Neuronal stem cell (in vitro differentiated cells): ENCODE results near the gene ETS1.

ENCODE experiments used
- DNase-seq: peaks from one replicate; pipeline ENCODE4 v3.0.0-alpha.2; 2013; ENCODE audit warnings: low spot score
- H2AFZ ChIP-seq: one replicate; pipeline ENCODE4 v1.6.1; 2013; ENCODE audit warnings: mild to moderate bottlenecking, low read length, inconsistent platforms
- H2AK5ac ChIP-seq: 2 replicates; pipeline ENCODE4 v1.6.1; 2013; ENCODE audit warnings: low read depth, mild to moderate bottlenecking, inconsistent platforms, low read length, moderate library complexity, mixed read lengths
- H2BK120ac ChIP-seq: 2 replicates; pipeline ENCODE4 v1.6.1; 2013; ENCODE audit warnings: low read depth, mild to moderate bottlenecking, inconsistent platforms, low read length, moderate library complexity, mixed read lengths
- H2BK12ac ChIP-seq: one replicate; pipeline ENCODE4 v1.6.1; 2013; ENCODE audit warnings: low read length, inconsistent platforms
- H2BK15ac ChIP-seq: 2 replicates; pipeline ENCODE4 v1.6.1; 2013; ENCODE audit warnings: mild to moderate bottlenecking, low read length, inconsistent platforms, mixed read lengths
- H2BK5ac ChIP-seq: one replicate; pipeline ENCODE4 v1.6.1; 2013; ENCODE audit warnings: inconsistent platforms, mild to moderate bottlenecking, low read length, moderate library complexity
- H3K14ac ChIP-seq: one replicate; pipeline ENCODE4 v1.6.1; 2013; ENCODE audit warnings: low read length, inconsistent platforms
- H3K18ac ChIP-seq: 2 replicates; pipeline ENCODE4 v1.6.1; 2013; ENCODE audit warnings: low read length, inconsistent platforms
- H3K23ac ChIP-seq: 2 replicates; pipeline ENCODE4 v1.6.1; 2013; ENCODE audit warnings: low read depth, mild to moderate bottlenecking, mixed read lengths, low read length, inconsistent platforms; ENCODE audit not compliant: poor library complexity
- H3K27ac ChIP-seq: replicated peaks from 3 replicates; pipeline ENCODE4 v1.5.1; 2013; ENCODE audit warnings: low read length, inconsistent platforms
- H3K27me3 ChIP-seq, 3 experiments: 2 replicates each; pipeline ENCODE4 v1.6.1; 2013; ENCODE audit warnings: low read length in 3 of 3, mild to moderate bottlenecking in 2 of 3, inconsistent platforms in 1 of 3, low read depth in 1 of 3, mixed read lengths in 1 of 3, moderate library complexity in 1 of 3; ENCODE audit not compliant: control insufficient read depth in 3 of 3, insufficient read depth in 3 of 3
- H3K36me3 ChIP-seq, 2 donors: replicated peaks in 1 of 2; 2 replicates each; pipeline ENCODE4 v1.6.1; 2013; ENCODE audit warnings: low read length in 2 of 2; ENCODE audit not compliant: control insufficient read depth in 2 of 2, insufficient read depth in 2 of 2
- H3K4ac ChIP-seq: 2 replicates; pipeline ENCODE4 v1.6.1; 2013; ENCODE audit warnings: inconsistent platforms, mild to moderate bottlenecking, low read length, moderate library complexity
- H3K4me1 ChIP-seq, 2 donors: 1 replicate in 1 of 2; 2 replicates in 1 of 2; pipeline ENCODE4 v1.6.1; 2013; ENCODE audit warnings: low read length in 2 of 2, low read depth in 1 of 2; ENCODE audit not compliant: control insufficient read depth in 2 of 2, insufficient read depth in 1 of 2
- H3K4me2 ChIP-seq: one replicate; pipeline ENCODE4 v1.6.1; 2013; ENCODE audit warnings: mild to moderate bottlenecking, low read length, inconsistent platforms; ENCODE audit not compliant: insufficient read depth, poor library complexity, severe bottlenecking
- H3K4me3 ChIP-seq, 2 donors: 2 replicates each; pipeline ENCODE4 v1.5.1; 2013; ENCODE audit warnings: low read length in 2 of 2, mild to moderate bottlenecking in 2 of 2, inconsistent platforms in 1 of 2, moderate library complexity in 1 of 2
- H3K79me1 ChIP-seq: one replicate; pipeline ENCODE4 v1.6.1; 2013; ENCODE audit warnings: low read depth, mild to moderate bottlenecking, inconsistent platforms, low read length, moderate library complexity
- H3K9ac ChIP-seq: one replicate; pipeline ENCODE4 v1.6.1; 2013; ENCODE audit warnings: mild to moderate bottlenecking, low read depth, low read length, inconsistent platforms; ENCODE audit not compliant: poor library complexity
- H3K9me3 ChIP-seq, 2 donors: replicated peaks in 1 of 2; 2 replicates each; pipeline versions ENCODE3 to v1.6.1; 2013; ENCODE audit warnings: low read length in 2 of 2, mild to moderate bottlenecking in 2 of 2, inconsistent platforms in 1 of 2, low read depth in 1 of 2, mixed read lengths in 1 of 2, moderate library complexity in 1 of 2; ENCODE audit not compliant: control insufficient read depth in 2 of 2, insufficient read depth in 1 of 2
- H4K8ac ChIP-seq: one replicate; pipeline ENCODE4 v1.6.1; 2013; ENCODE audit warnings: low read depth, mild to moderate bottlenecking, inconsistent platforms, low read length, moderate library complexity
- H4K91ac ChIP-seq: one replicate; pipeline ENCODE4 v1.6.1; 2013; ENCODE audit warnings: low read length, low read depth, mild to moderate bottlenecking, inconsistent platforms; ENCODE audit not compliant: poor library complexity
- WGBS, 2 donors: extraction: QIAGEN DNeasy Blood & Tissue Kit; methylation state at CpG; one replicate each; pipeline ENCODE4 v1.1.7; 2013; ENCODE audit warnings: missing lambda C conversion rate in 2 of 2, mixed read lengths in 1 of 2; ENCODE audit not compliant: insufficient read length in 2 of 2, insufficient replicate concordance in 1 of 2; ENCODE audit errors: extremely low coverage in 2 of 2; 5-methylcytosine and 5-hydroxymethylcytosine counted together

ETS1 gene

DNA sequence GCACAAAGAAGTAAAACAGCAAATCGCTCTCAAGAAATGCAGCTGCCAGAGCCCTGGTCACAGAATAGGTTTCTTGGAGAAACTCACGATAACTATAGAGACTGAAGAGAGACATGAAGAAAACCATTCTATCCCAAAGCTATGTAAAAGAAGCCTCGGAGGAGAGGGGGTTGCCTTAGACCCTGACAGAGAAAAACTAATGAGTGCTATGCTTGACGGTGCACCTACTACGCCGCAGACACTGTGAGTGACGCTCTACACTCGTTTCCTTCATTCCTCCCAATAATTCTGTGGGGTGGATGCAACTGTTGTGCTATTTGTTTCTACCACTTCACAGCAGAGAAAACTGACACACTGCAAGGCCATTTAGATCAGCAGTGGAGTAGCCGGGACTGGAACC is 121.8 kb downstream of the ETS1 start:
- no peaks in the 10 kb centered on the region for H3K79me1 ChIP-seq
- H3K36me3 ChIP-seq = peaks cover 0 to 42% of the 10 kb centered on the region in 2 donors
- no peak overlapping the region for H4K91ac ChIP-seq
- no peak overlapping the region for H3K4me2 ChIP-seq
- H2BK5ac ChIP-seq = no peak overlapping the region
- no peak for DNase-seq
- no peak overlapping the region for H3K4ac ChIP-seq
- peaks cover 0 to 6% of the 10 kb centered on the region in 2 donors for H3K4me1 ChIP-seq
- no peak overlapping the region for H3K14ac ChIP-seq
- H2BK15ac ChIP-seq = no peak overlapping the region
- H3K18ac ChIP-seq = no peak overlapping the region
- H4K8ac ChIP-seq = no peak overlapping the region
- no peak overlapping the region for H3K9ac ChIP-seq
- WGBS, 2 donors = no CpG with 5 or more reads among the region's 9 CpGs
- no peaks in the 10 kb centered on the region for H3K27me3 ChIP-seq
- no peak overlapping the region for H2BK12ac ChIP-seq
- no peak overlapping the region for H3K27ac ChIP-seq
- H3K4me3 ChIP-seq = no peak overlapping the region
- H2BK120ac ChIP-seq = no peak overlapping the region
- no peak overlapping the region for H3K23ac ChIP-seq
- no peak overlapping the region for H2AK5ac ChIP-seq
- no peak overlapping the region for H2AFZ ChIP-seq
- peaks cover 0 to 10% of the 10 kb centered on the region in 2 donors for H3K9me3 ChIP-seq

DNA sequence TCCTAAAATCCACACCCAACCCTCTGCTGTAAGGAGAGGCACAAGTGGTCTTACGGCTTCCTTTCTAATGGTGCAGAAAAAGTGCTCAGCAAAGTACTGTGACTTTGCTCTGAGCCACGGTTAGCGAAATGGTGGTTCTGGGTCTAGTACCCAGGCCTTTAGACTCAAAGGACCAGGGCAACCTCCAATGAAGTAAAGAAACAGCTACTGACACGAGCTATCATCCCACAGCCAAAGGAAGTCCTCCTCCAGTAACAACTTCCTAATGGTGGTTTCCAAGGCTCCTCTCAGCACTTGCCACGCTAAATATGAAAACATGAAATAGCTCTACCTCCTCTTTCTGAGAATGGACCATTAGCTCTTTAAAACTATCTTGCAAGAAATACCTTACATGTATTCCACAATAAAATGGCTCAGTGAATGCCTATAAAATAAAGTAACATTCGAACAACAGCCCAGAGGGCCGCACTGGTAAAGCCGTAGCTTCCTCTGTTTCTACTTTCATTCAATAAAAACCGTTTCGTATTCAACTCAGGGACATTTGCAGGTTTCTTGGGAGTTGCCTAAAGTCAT is 122.4 kb downstream of the ETS1 start:
- H2BK12ac ChIP-seq = no peak overlapping the region
- no peak overlapping the region for H2BK15ac ChIP-seq
- H3K23ac ChIP-seq = no peak overlapping the region
- H3K9me3 ChIP-seq = peaks cover 0 to 10% of the 10 kb centered on the region in 2 donors
- no peak overlapping the region for H2BK120ac ChIP-seq
- peaks cover 0 to 6% of the 10 kb centered on the region in 2 donors for H3K4me1 ChIP-seq
- no peak overlapping the region for H3K4me3 ChIP-seq
- H3K36me3 ChIP-seq = peaks cover 0 to 43% of the 10 kb centered on the region in 2 donors
- WGBS, 2 donors = no CpG with 5 or more reads among the region's 10 CpGs
- no peak overlapping the region for H3K4ac ChIP-seq
- H3K4me2 ChIP-seq = no peak overlapping the region
- no peaks in the 10 kb centered on the region for H3K79me1 ChIP-seq
- H3K9ac ChIP-seq = no peak overlapping the region
- H3K18ac ChIP-seq = no peak overlapping the region
- H2BK5ac ChIP-seq = no peak overlapping the region
- no peak overlapping the region for H4K91ac ChIP-seq
- H4K8ac ChIP-seq = no peak overlapping the region
- H3K27me3 ChIP-seq = no peaks in the 10 kb centered on the region
- no peak overlapping the region for H2AFZ ChIP-seq
- no peak overlapping the region for H3K14ac ChIP-seq
- H2AK5ac ChIP-seq = no peak overlapping the region
- no peak for DNase-seq
- no peak overlapping the region for H3K27ac ChIP-seq

GRCh38 chr11:128463979-128464378 is 123.4 kb downstream of the ETS1 start:
- no CpG with 5 or more reads among the region's 3 CpGs for WGBS, 2 donors

GRCh38 chr11:128463371-128463829 is 124.0 kb downstream of the ETS1 start:
- H3K23ac ChIP-seq = no peak overlapping the region
- no peak overlapping the region for H3K4me2 ChIP-seq
- no peak overlapping the region for H3K14ac ChIP-seq
- no peak overlapping the region for H3K27ac ChIP-seq
- no peak overlapping the region for H3K18ac ChIP-seq
- peaks cover 0 to 51% of the 10 kb centered on the region in 2 donors for H3K36me3 ChIP-seq
- no CpG with 5 or more reads among the region's 8 CpGs for WGBS, 2 donors
- no peak for DNase-seq
- peaks cover 0 to 6% of the 10 kb centered on the region in 2 donors for H3K4me1 ChIP-seq
- no peak overlapping the region for H2BK15ac ChIP-seq
- H3K9me3 ChIP-seq = peaks cover 0 to 10% of the 10 kb centered on the region in 2 donors
- H3K4me3 ChIP-seq = no peak overlapping the region
- no peak overlapping the region for H3K4ac ChIP-seq
- H2AK5ac ChIP-seq = no peak overlapping the region
- no peak overlapping the region for H2AFZ ChIP-seq
- no peak overlapping the region for H3K9ac ChIP-seq
- H3K27me3 ChIP-seq = no peaks in the 10 kb centered on the region
- H3K79me1 ChIP-seq = no peaks in the 10 kb centered on the region
- H2BK12ac ChIP-seq = no peak overlapping the region
- H2BK5ac ChIP-seq = no peak overlapping the region
- H4K91ac ChIP-seq = no peak overlapping the region
- no peak overlapping the region for H2BK120ac ChIP-seq
- H4K8ac ChIP-seq = no peak overlapping the region

More at GRCh38 chr11:128463979-128464378, 123.4 kb downstream of the ETS1 start:
- Histone ChIP-seq H3K9ac (no peak overlapping the region), H3K9me3 (peaks cover 0 to 10% of the 10 kb centered on the region in 2 donors), H3K27ac (no peak overlapping the region), H2BK120ac (no peak overlapping the region), H3K36me3 (peaks cover 0 to 50% of the 10 kb centered on the region in 2 donors), H2AK5ac (no peak overlapping the region), H3K4me2 (no peak overlapping the region), H3K27me3 (no peaks in the 10 kb centered on the region), H3K4me1 (peaks cover 0 to 6% of the 10 kb centered on the region in 2 donors), H2BK12ac (no peak overlapping the region), H4K91ac (no peak overlapping the region), H2BK15ac (no peak overlapping the region), H3K23ac (no peak overlapping the region), H3K79me1 (no peaks in the 10 kb centered on the region), H2BK5ac (no peak overlapping the region), H3K4me3 (no peak overlapping the region), H3K18ac (no peak overlapping the region), H3K14ac (no peak overlapping the region), H4K8ac (no peak overlapping the region), H2AFZ (no peak overlapping the region), H3K4ac (no peak overlapping the region)
- DNase-seq = no peak
